Activated CD4-positive, alpha-beta memory T cell treated with anti-CD3 and anti-CD28 coated beads for 36 hours (primary cell): ENCODE data around the gene TRAK1. TPM values are rescaled to one million over a fixed set of nuclear protein-coding genes. Genes with fewer than 3 reads are reported as not detected.

Experiments used
- CTCF ChIA-PET: fragments of 350-600 bp; sonication (Branson Sonifier 250); formaldehyde crosslinking; loops from one replicate; lab custom pipeline; 2021; ENCODE audit warnings: antibody characterized with exemption, inconsistent platforms; lab: Charles Lee
- POLR2A ChIA-PET: fragments of 350-600 bp; sonication (Branson Sonifier 250); formaldehyde crosslinking; loops from one replicate; lab custom pipeline; 2021; ENCODE audit warnings: antibody characterized with exemption; lab: Charles Lee
- DNase-seq: peaks from one replicate; pipeline ENCODE4 v3.0.0-alpha.2; 2020
- H3K27ac Mint-ChIP-seq: one replicate; pipeline ENCODE4 v1.8.0; 2021; ENCODE audit warnings: mixed read lengths
- H3K27me3 Mint-ChIP-seq: one replicate; pipeline ENCODE4 v1.8.0; 2021; ENCODE audit warnings: mixed read lengths
- H3K36me3 Mint-ChIP-seq: one replicate; pipeline ENCODE4 v1.8.0; 2021; ENCODE audit warnings: mixed read lengths
- H3K4me1 Mint-ChIP-seq: one replicate; pipeline ENCODE4 v1.8.0; 2021; ENCODE audit warnings: low read depth, mixed read lengths
- H3K4me3 Mint-ChIP-seq: one replicate; pipeline ENCODE4 v1.8.0; 2021; ENCODE audit warnings: mild to moderate bottlenecking, mixed read lengths
- H3K9me3 Mint-ChIP-seq: one replicate; pipeline ENCODE4 v1.8.0; 2021; ENCODE audit warnings: mixed read lengths
- intact Hi-C: fragments of 100-400 bp; cut with micrococcal nuclease; formaldehyde crosslinking; loops from one replicate; pipeline ENCODE4 v1.15.1; 2023
- total RNA-seq, 2 experiments: library from RNA; stranded (reverse); gene quantifications; one replicate each; pipeline ENCODE4 v1.2.3, GENCODE V29; 2021

The TRAK1 gene
- total RNA-seq, 2 experiments from 2014 or later, result 19.0 to 19.3 TPM

DNA sequence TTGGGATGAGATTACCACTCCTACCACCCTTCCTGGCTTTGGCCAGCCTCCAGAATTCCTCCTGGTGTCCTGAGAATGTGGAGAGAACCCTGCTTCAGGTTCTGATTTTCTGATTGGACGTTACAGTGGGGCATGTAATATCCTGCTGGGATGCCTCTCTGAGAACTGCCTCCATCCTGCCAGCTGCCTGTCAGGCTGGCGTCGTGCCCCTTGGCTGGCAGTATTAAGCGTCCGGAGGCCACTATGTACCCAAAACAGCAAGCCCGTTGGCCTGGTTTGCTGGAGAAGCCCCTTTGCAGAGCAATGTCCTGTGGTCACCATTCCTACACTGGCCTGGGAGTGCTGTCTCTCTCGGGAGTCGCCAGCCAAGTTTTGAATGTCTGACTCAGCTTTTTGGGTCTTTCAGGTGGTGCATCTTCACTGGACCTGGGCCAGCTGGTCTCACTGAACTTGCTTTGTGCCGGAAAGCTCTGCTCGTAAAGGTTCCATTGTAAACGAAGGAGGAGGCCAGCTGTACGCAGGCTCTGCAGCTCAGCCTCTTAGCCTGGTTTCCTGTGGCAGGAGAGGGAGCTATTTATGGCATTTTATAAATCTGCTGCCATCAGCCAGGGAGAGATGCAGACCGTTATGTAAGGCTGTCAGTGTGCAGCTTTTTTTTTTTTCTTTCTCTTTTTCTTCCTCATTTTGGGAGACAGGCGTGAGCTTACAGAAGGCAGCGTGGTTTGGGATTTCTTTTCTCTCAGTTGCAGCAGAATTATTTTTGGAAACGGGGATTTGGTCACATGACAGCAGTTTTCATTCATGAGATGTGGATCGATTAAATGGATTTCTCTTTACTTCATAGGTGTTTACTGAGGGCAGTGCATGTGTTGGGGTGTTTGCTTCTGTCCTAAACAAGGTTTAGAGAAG lies 19.0 kb upstream of the TRAK1 start:
- Mint-ChIP-seq H3K27ac (no peak overlapping the region), H3K4me3 (no peak overlapping the region), H3K27me3 (no peaks in the 10 kb centered on the region), H3K9me3 (peaks cover 7% of the 10 kb centered on the region), H3K4me1 (no peaks in the 10 kb centered on the region), H3K36me3 (peaks cover 3% of the 10 kb centered on the region)
- CTCF ChIA-PET, result no interaction called here
- POLR2A ChIA-PET, result no interaction called here
- DNase-seq, result no peak
- intact Hi-C loops, result no loop called here

DNA sequence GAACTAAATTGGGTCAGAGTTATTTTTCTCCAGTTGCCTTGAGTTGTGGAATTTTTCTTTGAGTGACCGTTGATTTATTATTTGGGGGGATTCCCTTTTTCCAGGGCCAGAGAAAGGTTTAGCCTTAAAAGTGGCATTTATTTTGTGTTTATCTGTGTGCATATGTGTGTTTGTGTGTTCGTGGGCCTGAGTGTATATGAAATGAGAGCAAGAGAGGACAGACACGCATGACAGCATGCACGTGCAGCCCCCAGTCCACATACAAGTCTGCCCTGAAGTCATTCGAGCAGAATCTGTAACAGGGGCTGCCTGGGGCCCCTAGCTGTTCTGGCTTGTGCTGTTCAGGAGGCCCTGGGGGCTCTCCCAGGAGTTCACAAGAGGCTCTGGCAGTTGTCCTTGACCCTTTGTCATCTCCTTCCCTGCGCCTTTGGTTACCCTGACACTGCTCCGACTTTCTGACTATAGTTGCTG lies 18.3 kb upstream of the TRAK1 start:
- Mint-ChIP-seq H3K4me1 (peaks cover 4% of the 10 kb centered on the region), H3K27ac (no peak overlapping the region)
- CTCF ChIA-PET, result no interaction called here

DNA sequence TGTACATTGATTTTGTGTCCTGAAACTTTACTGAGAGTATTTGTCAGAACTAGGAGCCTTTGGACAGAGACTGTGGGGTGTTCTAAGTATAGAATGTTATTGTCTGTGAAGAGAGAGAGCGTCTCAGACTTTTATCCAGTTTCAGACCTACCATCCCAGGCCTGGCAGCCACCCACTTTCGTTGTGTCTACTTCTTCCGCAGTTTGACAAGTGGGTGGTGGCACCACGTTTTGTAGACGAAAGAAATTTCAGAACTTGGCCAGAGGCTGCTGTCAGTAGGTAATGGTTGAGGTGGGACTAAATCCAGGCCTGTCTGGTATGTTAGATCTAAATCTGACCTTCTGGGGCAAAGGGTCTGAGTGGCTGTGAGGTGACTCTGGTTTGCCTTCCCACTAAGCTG lies 13.4 kb upstream of the TRAK1 start:
- Mint-ChIP-seq H3K9me3 (peaks cover 7% of the 10 kb centered on the region), H3K4me1 (peaks cover 41% of the 10 kb centered on the region), H3K27me3 (no peaks in the 10 kb centered on the region), H3K36me3 (peaks cover 5% of the 10 kb centered on the region), H3K27ac (no peak overlapping the region), H3K4me3 (no peak overlapping the region)
- ChIA-PET POLR2A (no interaction called here), CTCF (no interaction called here)
- intact Hi-C loops, result no loop called here
- peak; percentile 31 for DNase-seq

More for the DNA sequence above, 18.3 kb upstream of the TRAK1 start:
- Mint-ChIP-seq H3K36me3 (peaks cover 5% of the 10 kb centered on the region), H3K27me3 (no peaks in the 10 kb centered on the region), H3K4me3 (no peak overlapping the region), H3K9me3 (peaks cover 7% of the 10 kb centered on the region)
- no peak for DNase-seq
- POLR2A ChIA-PET, result no interaction called here
- intact Hi-C loops, result no loop called here

DNA sequence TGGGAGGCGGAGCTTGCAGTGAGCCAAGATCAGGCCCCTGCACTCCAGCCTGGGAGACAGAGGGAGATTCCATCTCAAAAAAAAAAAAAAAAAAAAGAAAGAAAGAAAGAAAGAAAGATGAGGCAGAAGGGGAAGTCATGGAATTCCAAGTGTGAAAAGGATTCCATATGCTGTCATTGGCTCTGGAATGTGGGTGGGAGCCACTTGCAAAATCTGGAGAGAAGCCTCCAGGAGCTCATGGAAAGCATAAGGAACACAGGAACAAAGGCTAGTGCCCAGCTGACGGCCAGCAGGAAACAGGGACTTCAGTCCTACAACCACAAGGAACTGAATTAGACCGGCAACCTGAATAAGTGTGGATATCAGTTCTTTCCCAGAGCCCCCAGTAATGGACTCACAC lies 12.5 kb upstream of the TRAK1 start:
- H3K36me3 Mint-ChIP-seq, result peaks cover 5% of the 10 kb centered on the region
- no peak for DNase-seq
- H3K27me3 Mint-ChIP-seq, result no peaks in the 10 kb centered on the region
- intact Hi-C loops, result no loop called here
- H3K4me3 Mint-ChIP-seq, result no peak overlapping the region
- peaks cover 7% of the 10 kb centered on the region for H3K9me3 Mint-ChIP-seq
- no peak overlapping the region for H3K27ac Mint-ChIP-seq
- peaks cover 50% of the 10 kb centered on the region for H3K4me1 Mint-ChIP-seq
- ChIA-PET CTCF (no interaction called here), POLR2A (no interaction called here)

DNA sequence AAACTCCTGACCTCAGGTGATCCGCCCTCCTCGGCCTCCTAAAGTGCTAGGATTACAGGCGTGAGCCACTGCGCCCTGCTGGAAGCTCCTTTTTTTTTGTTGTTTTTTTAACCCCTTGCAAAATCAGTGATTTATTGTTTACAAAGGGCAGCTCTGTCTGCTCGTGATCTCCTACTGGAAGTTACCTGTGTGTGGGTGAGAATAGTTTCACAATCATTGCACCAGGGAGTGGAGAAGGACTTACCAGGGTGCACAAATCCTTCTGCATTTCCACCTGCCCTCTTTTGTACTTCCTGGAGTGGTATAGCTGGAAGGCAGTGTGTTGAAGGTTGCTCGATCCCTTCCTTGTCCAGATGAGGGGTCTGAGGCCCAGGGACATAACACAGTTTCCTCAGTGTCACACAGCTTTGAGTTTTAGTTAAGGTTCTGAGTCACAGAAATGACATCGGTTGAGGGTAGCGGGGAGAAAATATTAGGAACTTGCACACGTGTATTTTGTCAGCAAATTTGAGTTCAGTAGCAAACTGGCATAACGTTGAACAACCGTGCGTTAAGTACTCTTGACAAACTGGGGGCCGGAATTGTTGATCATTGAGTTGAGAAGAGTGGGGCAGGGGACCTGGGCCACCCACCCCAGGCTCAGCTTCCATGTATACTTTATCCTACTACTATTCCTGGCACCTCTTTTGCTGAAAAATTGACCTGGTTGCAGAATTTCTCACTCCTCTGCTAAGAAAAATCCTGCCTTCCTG lies 11.3 kb upstream of the TRAK1 start:
- POLR2A ChIA-PET, result interaction anchor here (0.7 to 1.3 kb wide), 3 partner anchors 11 to 65 kb away, joined by 3 to 4 read pairs (median 3); partner anchors contain the start of gene TRAK1
- no peak for DNase-seq
- Mint-ChIP-seq H3K4me3 (no peak overlapping the region), H3K36me3 (peaks cover 5% of the 10 kb centered on the region), H3K27ac (peak overlapping the region; percentile 80), H3K4me1 (peaks cover 56% of the 10 kb centered on the region), H3K27me3 (no peaks in the 10 kb centered on the region), H3K9me3 (peaks cover 7% of the 10 kb centered on the region)
- CTCF ChIA-PET, result interaction anchor here (0.5 to 3.3 kb wide), 2 partner anchors 18 to 20 kb away, joined by 3 to 16 read pairs; no protein-coding TSS in a partner anchor
- intact Hi-C loops, result loop anchor here (1.0 to 10.0 kb wide), 6 partner anchors 13 to 885 kb away; partner anchors contain the start of genes CTNNB1 and ULK4

DNA sequence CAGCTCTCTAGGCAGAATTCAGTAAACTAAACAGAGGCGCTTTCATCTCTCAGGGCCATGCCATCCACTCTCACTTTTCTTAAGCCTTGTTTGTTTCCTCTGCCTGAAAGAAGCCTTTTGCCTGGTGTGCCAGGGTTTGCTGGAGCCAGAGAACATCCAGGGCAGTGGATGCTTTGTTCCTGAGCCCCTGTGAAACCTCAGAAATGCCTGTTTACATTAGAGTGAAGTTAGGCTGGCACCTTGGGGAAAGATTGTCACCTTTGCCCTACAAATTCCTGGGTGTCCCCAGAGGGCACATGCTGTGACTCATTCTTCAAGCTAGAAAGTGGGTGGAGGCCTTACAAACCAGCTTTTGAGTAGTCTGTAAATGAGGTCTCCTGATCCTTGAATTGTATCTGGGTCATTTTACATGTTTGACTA lies 10.7 kb upstream of the TRAK1 start:
- peak; percentile 51 for DNase-seq
- ChIA-PET POLR2A (interaction anchor here (0.7 to 1.3 kb wide), 3 partner anchors 11 to 66 kb away, joined by 3 to 4 read pairs (median 3); partner anchors contain the start of gene TRAK1), CTCF (interaction anchor here (0.5 to 3.3 kb wide), 2 partner anchors 17 to 19 kb away, joined by 3 to 16 read pairs; no protein-coding TSS in a partner anchor)
- Mint-ChIP-seq H3K9me3 (peaks cover 7% of the 10 kb centered on the region), H3K27ac (peak overlapping the region; percentile 80), H3K36me3 (peaks cover 5% of the 10 kb centered on the region), H3K27me3 (no peaks in the 10 kb centered on the region), H3K4me3 (no peak overlapping the region), H3K4me1 (peaks cover 59% of the 10 kb centered on the region)
- intact Hi-C loops, result loop anchor here (1.0 to 10.0 kb wide), 6 partner anchors 13 to 886 kb away; partner anchors contain the start of genes CTNNB1 and ULK4

DNA sequence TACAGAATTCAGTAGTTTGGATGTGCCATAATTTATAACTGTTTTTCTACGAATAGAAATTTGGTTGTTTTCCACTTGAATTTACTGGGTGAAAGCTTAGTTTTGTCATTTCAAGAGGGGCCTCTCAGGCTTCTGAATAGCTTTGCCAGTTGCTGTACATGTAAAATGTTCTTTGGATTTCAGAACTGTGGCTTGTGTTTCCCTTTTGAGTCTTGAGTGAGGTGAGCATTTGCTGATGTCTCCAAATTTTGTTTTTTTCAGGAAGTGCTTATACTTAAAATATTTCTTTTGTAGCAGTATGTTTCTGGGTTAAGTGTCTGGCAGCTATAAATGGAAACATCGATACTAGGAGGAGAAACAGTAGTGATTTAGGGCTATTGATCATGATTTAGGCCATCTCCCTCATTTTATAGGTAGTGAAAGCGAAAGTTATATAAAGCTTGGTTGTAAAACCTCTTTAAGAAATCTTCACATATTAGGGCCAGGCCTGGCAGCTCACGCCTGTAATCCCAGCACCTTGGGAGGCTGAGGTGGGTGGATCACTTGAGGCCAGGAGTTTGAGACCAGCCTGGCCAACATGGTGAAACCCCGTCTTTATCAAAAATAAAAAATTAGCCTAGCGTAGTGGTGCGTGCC lies 9.2 kb upstream of the TRAK1 start:
- Mint-ChIP-seq H3K27me3 (no peaks in the 10 kb centered on the region), H3K4me3 (peak overlapping the region; percentile 35), H3K36me3 (peaks cover 3% of the 10 kb centered on the region), H3K27ac (peak overlapping the region; percentile 81), H3K9me3 (peaks cover 2% of the 10 kb centered on the region), H3K4me1 (peaks cover 68% of the 10 kb centered on the region)
- intact Hi-C loops, result loop anchor here (2.0 to 10.0 kb wide), 4 partner anchors 119 to 887 kb away; partner anchors contain the start of genes CTNNB1 and ULK4
- no peak for DNase-seq
- ChIA-PET POLR2A (interaction anchor here (0.8 kb wide), 1 partner anchor 69 kb away, joined by 5 read pairs; no protein-coding TSS in a partner anchor), CTCF (interaction anchor here (0.6 to 3.3 kb wide), 4 partner anchors 12 to 879 kb away, joined by 3 to 16 read pairs (median 4); no protein-coding TSS in a partner anchor)

DNA sequence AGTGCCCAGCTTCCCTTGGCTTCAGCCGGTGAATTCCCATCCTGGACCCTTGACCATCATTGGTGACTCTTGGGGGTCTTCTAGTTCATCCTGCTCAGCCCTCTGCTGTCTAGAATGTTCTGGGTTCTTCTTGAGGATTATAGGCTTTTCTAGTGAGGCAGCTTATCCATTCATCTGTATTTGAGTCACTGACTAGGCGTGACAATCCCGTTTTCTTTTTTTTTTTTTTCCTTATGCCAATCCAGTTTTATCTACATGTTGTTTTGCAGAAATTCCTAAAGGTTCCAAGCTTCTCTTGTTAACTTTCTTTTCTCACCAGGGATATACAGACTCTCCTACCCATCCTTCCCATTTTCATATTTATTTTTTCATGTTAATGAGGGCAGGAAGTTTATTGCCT lies 6.6 kb upstream of the TRAK1 start:
- intact Hi-C loops, result loop anchor here (5.0 to 10.0 kb wide), 2 partner anchors 247 to 890 kb away; partner anchors contain the start of gene CTNNB1
- Mint-ChIP-seq H3K27me3 (no peaks in the 10 kb centered on the region), H3K27ac (no peak overlapping the region), H3K4me3 (no peak overlapping the region), H3K36me3 (peaks cover 16% of the 10 kb centered on the region), H3K9me3 (no peaks in the 10 kb centered on the region), H3K4me1 (peaks cover 63% of the 10 kb centered on the region)
- no peak for DNase-seq
- POLR2A ChIA-PET, result no interaction called here
- CTCF ChIA-PET, result interaction anchor here (1.0 kb wide), 1 partner anchor 15 kb away, joined by 4 read pairs; no protein-coding TSS in a partner anchor

DNA sequence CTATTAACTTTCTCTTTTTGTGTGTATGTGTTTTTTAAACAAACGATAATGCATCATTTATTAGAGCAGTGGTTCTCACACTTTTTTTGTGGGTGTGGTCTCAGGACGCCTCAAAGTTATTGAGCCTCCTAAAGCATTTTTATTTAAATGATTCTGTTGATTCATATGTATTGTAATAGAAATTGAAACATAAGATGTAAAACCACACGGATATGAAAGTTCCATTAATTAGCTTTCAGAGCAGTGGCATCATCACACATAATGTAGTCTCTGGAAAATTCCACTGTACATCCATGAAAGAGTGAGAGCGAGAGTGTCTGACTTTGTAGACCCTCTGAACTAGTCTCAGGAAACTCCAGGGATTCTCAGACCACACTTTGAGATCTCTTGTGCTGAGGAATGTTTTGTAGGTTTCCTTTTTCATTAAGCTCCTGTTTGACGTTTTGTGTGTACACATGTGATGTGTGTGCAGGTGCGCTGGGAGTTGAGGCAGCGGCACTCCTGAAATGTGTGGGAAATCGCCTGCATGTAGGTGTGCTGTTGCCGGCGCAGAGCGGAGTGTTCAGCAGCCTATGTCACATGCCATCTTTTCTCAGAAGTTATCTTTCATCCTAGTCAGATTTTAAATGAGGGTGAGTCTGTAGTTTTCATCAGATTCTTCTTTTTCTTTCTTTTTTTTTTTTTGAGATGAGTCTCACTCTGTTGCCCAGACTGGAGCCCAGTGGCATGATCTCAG lies 5.3 kb upstream of the TRAK1 start:
- H3K27ac Mint-ChIP-seq, result peak overlapping the region; percentile 78

DNA sequence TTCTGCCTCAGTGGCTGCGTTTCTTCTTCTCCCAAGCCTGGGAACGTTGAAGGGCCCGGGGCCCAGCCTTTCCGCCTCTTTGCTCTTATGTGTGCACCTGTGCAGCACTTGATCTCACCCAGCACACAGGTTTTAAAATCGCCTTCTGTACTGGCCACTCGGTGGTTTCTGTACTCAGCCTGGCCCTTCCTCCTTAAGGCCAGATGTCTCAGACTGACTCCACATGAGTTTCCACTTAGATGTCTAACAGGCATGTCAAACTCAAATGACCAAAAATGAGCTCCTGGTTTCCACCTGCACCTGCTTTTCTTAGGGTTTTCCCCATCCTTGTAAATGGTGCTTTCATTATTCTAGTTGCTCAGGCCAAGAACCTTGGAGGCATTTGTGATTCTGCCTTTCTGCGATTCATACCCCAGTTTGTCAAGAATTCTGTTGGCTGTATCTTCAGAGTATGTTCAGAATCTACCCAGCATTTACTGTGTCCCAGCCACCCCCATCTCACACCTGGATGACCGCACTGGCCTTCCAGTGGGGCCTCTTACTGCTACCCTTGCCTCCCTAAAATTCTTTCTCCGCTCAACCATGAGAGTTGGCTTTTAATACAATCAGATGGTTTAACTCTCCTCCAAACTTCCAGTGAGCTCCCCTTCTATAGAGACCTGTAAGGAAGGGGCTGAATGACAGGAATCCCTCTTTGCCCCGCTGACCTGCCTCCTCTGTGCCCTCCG lies 2.2 kb upstream of the TRAK1 start:
- no peaks in the 10 kb centered on the region for H3K27me3 Mint-ChIP-seq
- ChIA-PET CTCF (no interaction called here), POLR2A (no interaction called here)
- H3K9me3 Mint-ChIP-seq, result no peaks in the 10 kb centered on the region
- no peak overlapping the region for H3K27ac Mint-ChIP-seq
- no peak overlapping the region for H3K4me3 Mint-ChIP-seq
- H3K4me1 Mint-ChIP-seq, result peaks cover 60% of the 10 kb centered on the region
- DNase-seq, result no peak
- intact Hi-C loops, result loop anchor here (10.0 kb wide), 1 partner anchor 894 kb away; the partner anchor contains the start of gene CTNNB1
- H3K36me3 Mint-ChIP-seq, result peaks cover 40% of the 10 kb centered on the region

More for the DNA sequence above, 5.3 kb upstream of the TRAK1 start:
- POLR2A ChIA-PET, result no interaction called here
- H3K9me3 Mint-ChIP-seq, result no peaks in the 10 kb centered on the region
- peak overlapping the region; percentile 49 for H3K4me3 Mint-ChIP-seq
- CTCF ChIA-PET, result interaction anchor here (1.2 to 2.1 kb wide), 2 partner anchors 14 to 106 kb away, joined by 3 to 14 read pairs; no protein-coding TSS in a partner anchor
- intact Hi-C loops, result loop anchor here (10.0 kb wide), 1 partner anchor 891 kb away; the partner anchor contains the start of gene CTNNB1
- H3K4me1 Mint-ChIP-seq, result peaks cover 60% of the 10 kb centered on the region
- no peak for DNase-seq
- H3K36me3 Mint-ChIP-seq, result peaks cover 26% of the 10 kb centered on the region
- H3K27me3 Mint-ChIP-seq, result no peaks in the 10 kb centered on the region
